Lower leg skin (tissue), 4 donors: ENCODE results near the gene MPHOSPH8. TPM values are rescaled to one million over a fixed set of nuclear protein-coding genes. Genes with fewer than 3 reads are reported as not detected.

Experiments
- DNase-seq, 2 donors: peaks; one replicate each; pipeline ENCODE4 v3.0.0-alpha.2; 2019; ENCODE audit warnings: low spot score in 2 of 2
- H3K4me3 ChIP-seq: fragments of 200-600 bp; sonication (generic); 2 replicates; pipeline ENCODE4 v1.5.1; 2017; ENCODE audit warnings: mild to moderate bottlenecking, low read depth; ENCODE audit not compliant: poor library complexity, severe bottlenecking
- CTCF ChIP-seq, 3 donors: fragments of 450-650 bp; IDR thresholded peaks; one replicate each; pipeline ENCODE4 v1.5.1; 2016; ENCODE audit warnings: antibody characterized with exemption in 3 of 3, mild to moderate bottlenecking in 3 of 3, moderate library complexity in 2 of 3
- POLR2A ChIP-seq, 2 donors: fragments of 450-650 bp; IDR thresholded peaks; one replicate each; pipeline ENCODE4 v1.6.1; 2016 to 2017; ENCODE audit warnings: antibody characterized with exemption in 2 of 2, mild to moderate bottlenecking in 1 of 2, moderate library complexity in 1 of 2
- WGBS, 2 donors: methylation state at CpG; one replicate each; pipeline ENCODE4 v1.1.5; 2018; 5-methylcytosine and 5-hydroxymethylcytosine counted together
- intact Hi-C: fragments of 100-400 bp; cut with DNase I; formaldehyde crosslinking; loops from one replicate; pipeline ENCODE4 v1.15.0; 2023; ENCODE audit warnings: low total_unique reads
- total RNA-seq, 4 donors: library from RNA; depleted of rRNA; stranded (reverse); fragments of >200 nt; gene quantifications; one replicate each; pipeline ENCODE4 v1.1.0, GENCODE V29; 2016

Gene MPHOSPH8
- total RNA-seq, 4 donors from 2014 or later, result 18.6 to 30.1 (median 25.6) TPM

- WGBS, 2 donors, result 97 to 99% methylated on average over 3 of the region's 3 CpGs
These were observed 10.2 kb downstream of the MPHOSPH8 start for GRCh38 chr13:19643652-19644051.

GRCh38 chr13:19645000-19645399, 11.5 kb downstream of the MPHOSPH8 start:
- 94 to 100% methylated on average over 2 of the region's 2 CpGs for WGBS, 2 donors
- H3K4me3 ChIP-seq, result no peak overlapping the region
- no peak for DNase-seq
- no peak for TF ChIP-seq POLR2A (IDR thresholded peaks at IDR 0.05)
- TF ChIP-seq CTCF (IDR thresholded peaks at IDR 0.05), result no peak
- intact Hi-C loops, result no loop called here

More at GRCh38 chr13:19643652-19644051, 10.2 kb downstream of the MPHOSPH8 start:
- no peak overlapping the region for H3K4me3 ChIP-seq
- TF ChIP-seq CTCF (IDR thresholded peaks at IDR 0.05), result no peak
- TF ChIP-seq POLR2A (IDR thresholded peaks at IDR 0.05), result no peak
- intact Hi-C loops, result no loop called here
- no peak for DNase-seq

GRCh38 chr13:19646063-19646462, 12.6 kb downstream of the MPHOSPH8 start:
- WGBS, 2 donors, result 82% methylated on average over 4 of the region's 4 CpGs
- intact Hi-C loops, result no loop called here
- no peak overlapping the region for H3K4me3 ChIP-seq
- no peak for DNase-seq
- TF ChIP-seq CTCF (IDR thresholded peaks at IDR 0.05) (no peak), POLR2A (IDR thresholded peaks at IDR 0.05) (no peak)

- TF ChIP-seq CTCF (IDR thresholded peaks at IDR 0.05) (no peak), POLR2A (IDR thresholded peaks at IDR 0.05) (no peak)
- DNase-seq, result no peak
- intact Hi-C loops, result no loop called here
- 92 to 96% methylated on average over 4 of the region's 4 CpGs for WGBS, 2 donors
- no peak overlapping the region for H3K4me3 ChIP-seq
These were observed 17.3 kb downstream of the MPHOSPH8 start for GRCh38 chr13:19650742-19651141.

- TF ChIP-seq CTCF (IDR thresholded peaks at IDR 0.05) (no peak), POLR2A (IDR thresholded peaks at IDR 0.05) (no peak)
- no peak for DNase-seq
- no peak overlapping the region for H3K4me3 ChIP-seq
- intact Hi-C loops, result no loop called here
- WGBS, 2 donors, result 43 to 46% methylated on average over 4 of the region's 4 CpGs
These were observed 24.6 kb downstream of the MPHOSPH8 start for GRCh38 chr13:19657872-19658591.

- H3K4me3 ChIP-seq, result no peak overlapping the region
- intact Hi-C loops, result no loop called here
- no peak for DNase-seq
- TF ChIP-seq CTCF (IDR thresholded peaks at IDR 0.05), result no peak
- no peak for TF ChIP-seq POLR2A (IDR thresholded peaks at IDR 0.05)
These were observed 25.4 kb downstream of the MPHOSPH8 start for GRCh38 chr13:19658831-19659230.
